ENCODE measurements around the gene IPO4. TPM values are rescaled to one million over a fixed set of nuclear protein-coding genes. Genes with fewer than 3 reads are reported as not detected.
A peak's percentile ranks its signal among the peaks of the same experiment; 100 is the strongest.

IPO4 gene
- total and polyA plus RNA-seq, 9 of the 15 experiments (the other 6 are each of a cell fraction or from before 2014, with no cell fraction given) = 7.3 to 122 (median 31.8) TPM

- Histone ChIP-seq H3K4me2 (ENCODE audit: insufficient read depth, low read length) (no peak overlapping the region), H3K79me2 (ENCODE audit: control insufficient read depth, insufficient read depth, low read length) (no peaks in the 10 kb centered on the region), H4K20me1 (replicated peaks; ENCODE audit: control insufficient read depth, insufficient read depth, low read length) (no peaks in the 10 kb centered on the region), H3K27ac (ENCODE audit: extremely low read depth, low read depth, low read length) (no peak overlapping the region), H3K27me3 (ENCODE audit: control insufficient read depth in 2 of 2, insufficient read depth in 2 of 2, low read length in 2 of 2) (no peaks in the 10 kb centered on the region), H3K36me3 (ENCODE audit: control insufficient read depth, insufficient read depth, low read length) (no peaks in the 10 kb centered on the region; the same call in 1 of the 3 replicates), H3K9me1 (ENCODE audit: control insufficient read depth, insufficient read depth, low read length) (no peaks in the 10 kb centered on the region), H3K9me3 (replicated peaks; ENCODE audit: control insufficient read depth, insufficient read depth, low read depth, low read length) (no peaks in the 10 kb centered on the region), H3K4me1 (replicated peaks in 1 of 2; ENCODE audit: control insufficient read depth in 2 of 2, insufficient read depth in 2 of 2, low read length in 2 of 2) (no peaks in the 10 kb centered on the region; a peak in 3 of 5 replicates), H2AFZ (ENCODE audit: low read depth, low read length) (no peak overlapping the region), H3K9ac (ENCODE audit: insufficient read depth in 1 of 2, low read depth in 2 of 2, low read length in 2 of 2) (no peak overlapping the region), H3K4me3 (no peak overlapping the region)
- TF ChIP-seq HNRNPL (IDR thresholded peaks at IDR 0.05; ENCODE audit: low read depth, low read length) (no peak), POLR2G (IDR thresholded peaks at IDR 0.05; ENCODE audit: low read depth, low read length) (0 out of 2 replicates have a peak, but pooled peaks have one; percentile 34)
- BruUV-seq (replicated peaks) = no TSS peak
- intact Hi-C loops (cut with micrococcal nuclease) (no loop called here), in situ Hi-C loops (cut with MboI) (no loop called here)
- ChIA-PET POLR2A (interaction anchor here (1.1 to 1.3 kb wide), 2 partner anchors 12 to 37 kb away, joined by 3 to 7 read pairs; partner anchors contain the start of genes IRF9 and PSME1), CTCF (ENCODE audit: low intra/inter-chr PET ratio) (no interaction called here)
- DNase-seq (ENCODE audit: extremely low read depth in 1 of 4, low spot score in 3 of 4) (no peak), FAIRE-seq (no peak), ATAC-seq (no peak)
- 70% methylated on average over 9 of the region's 20 CpGs for WGBS (ENCODE audit: insufficient coverage, low coverage, missing lambda C conversion rate)
Measured at GRCh38 chr14:24172871-24173281, 15.7 kb downstream of the IPO4 start.

- Histone ChIP-seq H3K9me1 (ENCODE audit: control insufficient read depth, insufficient read depth, low read length) (no peaks in the 10 kb centered on the region), H4K20me1 (replicated peaks; ENCODE audit: control insufficient read depth, insufficient read depth, low read length) (no peaks in the 10 kb centered on the region), H3K36me3 (ENCODE audit: control insufficient read depth, insufficient read depth, low read length) (no peaks in the 10 kb centered on the region; the same call in 2 of the 3 replicates), H3K4me3 (no peak overlapping the region), H2AFZ (ENCODE audit: low read depth, low read length) (no peak overlapping the region), H3K79me2 (ENCODE audit: control insufficient read depth, insufficient read depth, low read length) (no peaks in the 10 kb centered on the region), H3K9ac (ENCODE audit: insufficient read depth in 1 of 2, low read depth in 2 of 2, low read length in 2 of 2) (no peak overlapping the region), H3K27ac (ENCODE audit: extremely low read depth, low read depth, low read length) (no peak overlapping the region), H3K9me3 (replicated peaks; ENCODE audit: control insufficient read depth, insufficient read depth, low read depth, low read length) (no peaks in the 10 kb centered on the region), H3K4me2 (ENCODE audit: insufficient read depth, low read length) (no peak overlapping the region), H3K4me1 (replicated peaks in 1 of 2; ENCODE audit: control insufficient read depth in 2 of 2, insufficient read depth in 2 of 2, low read length in 2 of 2) (no peaks in the 10 kb centered on the region; a peak in 3 of 5 replicates), H3K27me3 (ENCODE audit: control insufficient read depth in 2 of 2, insufficient read depth in 2 of 2, low read length in 2 of 2) (no peaks in the 10 kb centered on the region)
- no peak for ATAC-seq
- FAIRE-seq = no peak
- DNase-seq (ENCODE audit: extremely low read depth in 1 of 4, low spot score in 3 of 4) = no peak
- ChIA-PET CTCF (ENCODE audit: low intra/inter-chr PET ratio) (no interaction called here), POLR2A (interaction anchor here (0.5 to 1.3 kb wide), 3 partner anchors 11 to 43 kb away, joined by 3 to 7 read pairs (median 3); partner anchors contain the start of genes IRF9, MDP1 and PSME1)
- WGBS (ENCODE audit: insufficient coverage, low coverage, missing lambda C conversion rate) = 90% methylated on average over 19 of the region's 30 CpGs
- in situ Hi-C loops (cut with MboI) = no loop called here
- BruUV-seq (replicated peaks) = no TSS peak
- intact Hi-C loops (cut with micrococcal nuclease) = no loop called here
- TF ChIP-seq, protein P1, sequence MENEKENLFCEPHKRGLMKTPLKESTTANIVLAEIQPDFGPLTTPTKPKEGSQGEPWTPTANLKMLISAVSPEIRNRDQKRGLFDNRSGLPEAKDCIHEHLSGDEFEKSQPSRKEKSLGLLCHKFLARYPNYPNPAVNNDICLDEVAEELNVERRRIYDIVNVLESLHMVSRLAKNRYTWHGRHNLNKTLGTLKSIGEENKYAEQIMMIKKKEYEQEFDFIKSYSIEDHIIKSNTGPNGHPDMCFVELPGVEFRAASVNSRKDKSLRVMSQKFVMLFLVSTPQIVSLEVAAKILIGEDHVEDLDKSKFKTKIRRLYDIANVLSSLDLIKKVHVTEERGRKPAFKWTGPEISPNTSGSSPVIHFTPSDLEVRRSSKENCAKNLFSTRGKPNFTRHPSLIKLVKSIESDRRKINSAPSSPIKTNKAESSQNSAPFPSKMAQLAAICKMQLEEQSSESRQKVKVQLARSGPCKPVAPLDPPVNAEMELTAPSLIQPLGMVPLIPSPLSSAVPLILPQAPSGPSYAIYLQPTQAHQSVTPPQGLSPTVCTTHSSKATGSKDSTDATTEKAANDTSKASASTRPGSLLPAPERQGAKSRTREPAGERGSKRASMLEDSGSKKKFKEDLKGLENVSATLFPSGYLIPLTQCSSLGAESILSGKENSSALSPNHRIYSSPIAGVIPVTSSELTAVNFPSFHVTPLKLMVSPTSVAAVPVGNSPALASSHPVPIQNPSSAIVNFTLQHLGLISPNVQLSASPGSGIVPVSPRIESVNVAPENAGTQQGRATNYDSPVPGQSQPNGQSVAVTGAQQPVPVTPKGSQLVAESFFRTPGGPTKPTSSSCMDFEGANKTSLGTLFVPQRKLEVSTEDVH (IDR thresholded peaks at IDR 0.05; ENCODE audit: low read depth, partially characterized antibody) = no peak
- TF ChIP-seq, protein P2, sequence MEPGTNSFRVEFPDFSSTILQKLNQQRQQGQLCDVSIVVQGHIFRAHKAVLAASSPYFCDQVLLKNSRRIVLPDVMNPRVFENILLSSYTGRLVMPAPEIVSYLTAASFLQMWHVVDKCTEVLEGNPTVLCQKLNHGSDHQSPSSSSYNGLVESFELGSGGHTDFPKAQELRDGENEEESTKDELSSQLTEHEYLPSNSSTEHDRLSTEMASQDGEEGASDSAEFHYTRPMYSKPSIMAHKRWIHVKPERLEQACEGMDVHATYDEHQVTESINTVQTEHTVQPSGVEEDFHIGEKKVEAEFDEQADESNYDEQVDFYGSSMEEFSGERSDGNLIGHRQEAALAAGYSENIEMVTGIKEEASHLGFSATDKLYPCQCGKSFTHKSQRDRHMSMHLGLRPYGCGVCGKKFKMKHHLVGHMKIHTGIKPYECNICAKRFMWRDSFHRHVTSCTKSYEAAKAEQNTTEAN (CRISPR knock-in tag; IDR thresholded peaks at IDR 0.05) = no peak
- TF ChIP-seq NFYB (IDR thresholded peaks at IDR 0.05; ENCODE audit: extremely low read depth, insufficient read length) (no peak), MECOM (CRISPR knock-in tag; IDR thresholded peaks at IDR 0.05) (no peak), ZNF77 (CRISPR knock-in tag; IDR thresholded peaks at IDR 0.05) (no peak), PHB (CRISPR knock-in tag; IDR thresholded peaks at IDR 0.05) (no peak), CXXC5 (CRISPR knock-in tag; IDR thresholded peaks at IDR 0.05) (no peak)
- TF ChIP-seq, protein P3, sequence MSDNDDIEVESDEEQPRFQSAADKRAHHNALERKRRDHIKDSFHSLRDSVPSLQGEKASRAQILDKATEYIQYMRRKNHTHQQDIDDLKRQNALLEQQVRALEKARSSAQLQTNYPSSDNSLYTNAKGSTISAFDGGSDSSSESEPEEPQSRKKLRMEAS (CRISPR knock-in tag; IDR thresholded peaks at IDR 0.05) = no peak
Measured at GRCh38 chr14:24172261-24172860, 16.3 kb downstream of the IPO4 start.
